Endothelial cell of umbilical vein (primary cell): ENCODE results near the gene ATP6V1G1. TPM values are rescaled to one million over a fixed set of nuclear protein-coding genes. Genes with fewer than 3 reads are reported as not detected.

Experiments
- BruUV-seq: library from RNA; stranded (reverse); fragments of 400-500 nt; replicated peaks from 2 replicates; lab custom pipeline; 2021; lab: Mats Ljungman, UMichigan
- CTCF ChIA-PET: fragments of 300-600, 350-600 bp; sonication (Branson Sonifier 250); formaldehyde crosslinking; loops from one replicate; lab custom pipeline; 2021; ENCODE audit warnings: antibody characterized with exemption, inconsistent platforms; lab: Charles Lee
- POLR2A ChIA-PET: fragments of 300-600, 350-600 bp; sonication (Branson Sonifier 250); formaldehyde crosslinking; loops from one replicate; lab custom pipeline; 2021; ENCODE audit warnings: antibody characterized with exemption, inconsistent platforms; lab: Charles Lee
- DNase-seq: peaks from one replicate; pipeline ENCODE4 v3.0.0-alpha.2; 2011; ENCODE audit warnings: low read depth, low spot score
- FAIRE-seq: peaks from 2 replicates; lab custom pipeline; 2011; peaks lifted over from hg19 to GRCh38; lab: Jason Lieb, UNC
- H2AFZ ChIP-seq: 2 replicates; pipeline ENCODE4 v1.6.0; 2012; ENCODE audit warnings: low read depth, low read length, control low read depth, inconsistent platforms
- H3K27ac ChIP-seq: 2 replicates; pipeline ENCODE4 v1.5.1; 2011; ENCODE audit warnings: low read depth, mild to moderate bottlenecking, control low read depth, low read length, moderate library complexity; ENCODE audit not compliant: insufficient read depth
- H3K27me3 ChIP-seq, 2 experiments: 2 replicates each; pipeline versions ENCODE4 v1.6.0 to v1.6.1; 2011; ENCODE audit warnings: low read length in 2 of 2, mixed read lengths in 1 of 2; ENCODE audit not compliant: control insufficient read depth in 2 of 2, insufficient read depth in 2 of 2
- H3K36me3 ChIP-seq, 2 experiments: 2 replicates in 1 of 2; 3 replicates in 1 of 2; pipeline ENCODE4 v1.5.1; 2011; ENCODE audit warnings: low read length in 2 of 2, mild to moderate bottlenecking in 1 of 2, moderate library complexity in 1 of 2; ENCODE audit not compliant: control insufficient read depth in 2 of 2, insufficient read depth in 2 of 2; ENCODE audit errors: extremely low read depth in 1 of 2
- H3K4me1 ChIP-seq: 3 replicates; pipeline ENCODE4 v1.5.1; 2011; ENCODE audit warnings: mild to moderate bottlenecking, low read length; ENCODE audit not compliant: control insufficient read depth, insufficient read depth; ENCODE audit errors: extremely low read depth
- H3K4me2 ChIP-seq: 2 replicates; pipeline ENCODE4 v1.6.1; 2011; ENCODE audit warnings: low read length, control low read depth, mixed read lengths; ENCODE audit not compliant: insufficient read depth
- H3K4me3 ChIP-seq, 3 experiments: fragments of 200-600 bp in 1 of 3; sonication (generic), shearing (Covaris generic) in 1 of 3; replicated peaks in 1 of 3; 2 replicates each; pipeline ENCODE4 v1.5.1; 2011 to 2016; ENCODE audit warnings: control low read depth in 3 of 3, low read length in 3 of 3, mild to moderate bottlenecking in 2 of 3, inconsistent platforms in 1 of 3, low read depth in 1 of 3, moderate library complexity in 1 of 3; ENCODE audit not compliant: insufficient read depth in 1 of 3
- H3K79me2 ChIP-seq: 2 replicates; pipeline ENCODE4 v1.6.0; 2012; ENCODE audit warnings: low read length, inconsistent platforms; ENCODE audit not compliant: control insufficient read depth, insufficient read depth
- H3K9ac ChIP-seq: replicated peaks from 2 replicates; pipeline ENCODE3; 2011; ENCODE audit warnings: low read length, control low read depth; ENCODE audit not compliant: insufficient read depth; ENCODE audit errors: extremely low read depth
- H3K9me1 ChIP-seq: replicated peaks from 3 replicates; pipeline ENCODE4 v1.6.0; 2011; ENCODE audit warnings: mild to moderate bottlenecking, low read length; ENCODE audit not compliant: control insufficient read depth, insufficient read depth; ENCODE audit errors: extremely low read depth
- H3K9me3 ChIP-seq: replicated peaks from 2 replicates; pipeline ENCODE4 v1.5.1; 2012; ENCODE audit warnings: low read length, inconsistent platforms; ENCODE audit not compliant: control insufficient read depth, insufficient read depth
- H4K20me1 ChIP-seq: replicated peaks from 2 replicates; pipeline ENCODE3; 2011; ENCODE audit warnings: mild to moderate bottlenecking, low read length; ENCODE audit not compliant: control insufficient read depth, insufficient read depth; ENCODE audit errors: extremely low read depth
- EZH2 ChIP-seq: IDR thresholded peaks from 2 replicates; pipeline ENCODE4 v1.6.1; 2012; ENCODE audit warnings: borderline replicate concordance, low read depth, mild to moderate bottlenecking, moderate library complexity, low read length, inconsistent platforms; ENCODE audit not compliant: severe bottlenecking
- FOS ChIP-seq: IDR thresholded peaks from 2 replicates; pipeline ENCODE4 v1.6.1; 2011; ENCODE audit warnings: mild to moderate bottlenecking, low read length, moderate library complexity, borderline replicate concordance; ENCODE audit not compliant: insufficient read depth
- GATA2 ChIP-seq: IDR thresholded peaks from 2 replicates; pipeline ENCODE4 v1.7.0; 2011; ENCODE audit warnings: low read depth, mild to moderate bottlenecking, moderate library complexity, mixed read lengths, low read length; ENCODE audit not compliant: insufficient read length, insufficient read depth
- JUN ChIP-seq: IDR thresholded peaks from 2 replicates; pipeline ENCODE4 v1.6.1; 2011; ENCODE audit warnings: borderline replicate concordance, low read depth; ENCODE audit not compliant: insufficient read length, insufficient read depth
- MYC ChIP-seq: IDR thresholded peaks from one replicate; pipeline ENCODE4 v1.6.1; 2011; ENCODE audit warnings: mild to moderate bottlenecking, low read depth, low read length
- POLR2A ChIP-seq: IDR thresholded peaks from 2 replicates; pipeline ENCODE4 v1.6.1; 2012; ENCODE audit warnings: low read depth, mild to moderate bottlenecking, control low read depth, low read length
- POLR2AphosphoS5 ChIP-seq: IDR thresholded peaks from 2 replicates; pipeline ENCODE4 v1.6.1; 2012; ENCODE audit warnings: low read depth, mild to moderate bottlenecking, control low read depth, low read length, moderate library complexity; ENCODE audit not compliant: insufficient read depth
- dilution Hi-C: fragments of 300-500 bp; cut with MboI; formaldehyde crosslinking; loops from one replicate; pipeline ENCODE4 v1.15.0; 2019; ENCODE audit warnings: low sequenced_read_pairs; ENCODE audit not compliant: extremely low pct_ligation_motif_present
- intact Hi-C: fragments of 100-400 bp; cut with micrococcal nuclease; formaldehyde crosslinking; loops from one replicate; pipeline ENCODE4 v1.10.0; 2022
- polyA plus RNA-seq, 4 experiments: library from polyadenylated mRNA; depleted of rRNA in 3 of 4; stranded (reverse) in 3 of 4; unstranded in 1 of 4; fragments of >200 nt; gene quantifications; 2 replicates each; pipeline versions ENCODE4 v1.2.1 to v1.2.3, GENCODE V29; 2011 to 2012; ENCODE audit warnings: missing spikeins in 1 of 4
- total RNA-seq: library from RNA; stranded (reverse); gene quantifications from 2 replicates; pipeline ENCODE4 v1.2.3, GENCODE V29; 2021
- TF ChIP-seq, protein P1 (sequence below), 2 donors: IDR thresholded peaks; 1 replicate in 1 of 2; 2 replicates in 1 of 2; pipeline ENCODE4 v1.5.1; 2011; ENCODE audit warnings: low read length in 2 of 2, mild to moderate bottlenecking in 2 of 2, moderate library complexity in 2 of 2, control low read depth in 1 of 2, inconsistent platforms in 1 of 2, low read depth in 1 of 2; ENCODE audit not compliant: insufficient read depth in 1 of 2; ENCODE audit errors: extremely low read depth in 1 of 2
- TF ChIP-seq, protein P2 (sequence below): IDR thresholded peaks from 2 replicates; pipeline ENCODE4 v1.6.1; 2011; ENCODE audit not compliant: insufficient read depth, insufficient read length

The ATP6V1G1 gene
- total and polyA plus RNA-seq, 2 donors (not counting 3 experiments of a cell fraction or from before 2014, with no cell fraction given): 78.9 to 96.9 TPM

DNA sequence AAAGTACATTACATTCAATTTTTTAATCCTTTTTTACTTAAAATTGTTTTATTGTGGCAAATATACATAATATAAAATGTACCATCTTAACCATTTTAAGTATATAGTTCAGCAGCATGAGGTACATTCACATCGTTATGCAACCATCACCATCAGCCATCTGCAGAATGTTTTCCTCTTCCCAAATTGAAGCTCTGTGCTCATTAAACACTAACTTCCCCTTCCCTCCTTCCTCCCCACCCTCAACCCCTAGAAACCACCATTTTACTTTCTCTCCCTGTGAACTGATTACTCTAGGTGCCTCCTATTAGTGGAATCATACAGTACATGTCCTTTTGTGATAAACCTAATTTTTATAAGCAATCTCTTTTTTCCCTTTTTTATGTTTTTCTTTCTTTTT, 54.4 kb downstream of the ATP6V1G1 start:
- Histone ChIP-seq H3K4me3 (no peak overlapping the region), H3K4me2 (no peak overlapping the region), H3K79me2 (no peaks in the 10 kb centered on the region), H3K36me3 (peaks cover 0 to 5% of the 10 kb centered on the region in 2 experiments), H2AFZ (no peak overlapping the region), H3K27ac (no peak overlapping the region), H3K9ac (no peak overlapping the region), H3K9me3 (no peaks in the 10 kb centered on the region), H3K9me1 (no peaks in the 10 kb centered on the region), H4K20me1 (no peaks in the 10 kb centered on the region), H3K4me1 (no peaks in the 10 kb centered on the region), H3K27me3 (no peaks in the 10 kb centered on the region)
- DNase-seq (no peak), FAIRE-seq (no peak)
- ChIA-PET POLR2A (no interaction called here), CTCF (interaction anchor here (1.0 to 3.7 kb wide), 3 partner anchors 11 to 236 kb away, joined by 3 to 25 read pairs (median 4); no protein-coding TSS in a partner anchor)
- BruUV-seq: no TSS peak
- intact Hi-C loops: no loop called here
- dilution Hi-C loops: no loop called here
- TF ChIP-seq GATA2 (no peak), MYC (no peak), JUN (no peak), EZH2 (no peak), FOS (no peak), POLR2A (no peak), POLR2AphosphoS5 (no peak)
- TF ChIP-seq, protein P1, sequence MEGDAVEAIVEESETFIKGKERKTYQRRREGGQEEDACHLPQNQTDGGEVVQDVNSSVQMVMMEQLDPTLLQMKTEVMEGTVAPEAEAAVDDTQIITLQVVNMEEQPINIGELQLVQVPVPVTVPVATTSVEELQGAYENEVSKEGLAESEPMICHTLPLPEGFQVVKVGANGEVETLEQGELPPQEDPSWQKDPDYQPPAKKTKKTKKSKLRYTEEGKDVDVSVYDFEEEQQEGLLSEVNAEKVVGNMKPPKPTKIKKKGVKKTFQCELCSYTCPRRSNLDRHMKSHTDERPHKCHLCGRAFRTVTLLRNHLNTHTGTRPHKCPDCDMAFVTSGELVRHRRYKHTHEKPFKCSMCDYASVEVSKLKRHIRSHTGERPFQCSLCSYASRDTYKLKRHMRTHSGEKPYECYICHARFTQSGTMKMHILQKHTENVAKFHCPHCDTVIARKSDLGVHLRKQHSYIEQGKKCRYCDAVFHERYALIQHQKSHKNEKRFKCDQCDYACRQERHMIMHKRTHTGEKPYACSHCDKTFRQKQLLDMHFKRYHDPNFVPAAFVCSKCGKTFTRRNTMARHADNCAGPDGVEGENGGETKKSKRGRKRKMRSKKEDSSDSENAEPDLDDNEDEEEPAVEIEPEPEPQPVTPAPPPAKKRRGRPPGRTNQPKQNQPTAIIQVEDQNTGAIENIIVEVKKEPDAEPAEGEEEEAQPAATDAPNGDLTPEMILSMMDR (IDR thresholded peaks at IDR 0.05; ENCODE audit: extremely low read depth in 1 of 2, insufficient read depth in 1 of 2, low read depth in 1 of 2, low read length in 2 of 2): no peak
- TF ChIP-seq, protein P2, sequence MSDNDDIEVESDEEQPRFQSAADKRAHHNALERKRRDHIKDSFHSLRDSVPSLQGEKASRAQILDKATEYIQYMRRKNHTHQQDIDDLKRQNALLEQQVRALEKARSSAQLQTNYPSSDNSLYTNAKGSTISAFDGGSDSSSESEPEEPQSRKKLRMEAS: no peak
